Breast epithelium (tissue), 3 donors: ENCODE results near the gene SLC44A2.

ENCODE experiments used
- CTCF ChIP-seq, 3 donors: fragments of 450-650 bp; IDR thresholded peaks; one replicate each; pipeline ENCODE4 v1.5.1; 2016 to 2017; ENCODE audit warnings: antibody characterized with exemption in 3 of 3, mild to moderate bottlenecking in 3 of 3, moderate library complexity in 3 of 3
- POLR2A ChIP-seq: fragments of 450-650 bp; IDR thresholded peaks from one replicate; pipeline ENCODE4 v1.6.1; 2016; ENCODE audit warnings: antibody characterized with exemption, mild to moderate bottlenecking, moderate library complexity
- POLR2AphosphoS5 ChIP-seq, 3 donors: sonication (generic); formaldehyde crosslinking; IDR thresholded peaks; one replicate each; pipeline ENCODE4 v1.6.1; 2017; ENCODE audit warnings: antibody characterized with exemption in 3 of 3

- TF ChIP-seq CTCF (IDR thresholded peaks at IDR 0.05) (no peak), POLR2A (no peak), POLR2AphosphoS5 (IDR thresholded peaks at IDR 0.05) (no peak)
These were observed 43.3 kb upstream of the SLC44A2 start for GRCh38 chr19:10582091-10582490.
